Panc1 (cell line): Measurements from ENCODE around the gene SRC. TPM values are rescaled to one million over a fixed set of nuclear protein-coding genes. Genes with fewer than 3 reads are reported as not detected.

Experiments used
- ATAC-seq: fragments of 200-7000 bp; cut with Tn5 transposase; 2 replicates; pipeline ENCODE4 v1.9.1; 2020; ENCODE audit warnings: mild to moderate bottlenecking, moderate library complexity
- BruUV-seq: library from RNA; stranded (reverse); fragments of 400-500 nt; replicated peaks from 2 replicates; lab custom pipeline; 2021; lab: Mats Ljungman, UMichigan
- CTCF ChIA-PET: fragments of 300-600 bp; sonication (Branson Sonifier 250); formaldehyde crosslinking; loops from one replicate; lab custom pipeline; 2022; ENCODE audit warnings: antibody characterized with exemption; lab: Charles Lee
- POLR2A ChIA-PET: fragments of 300-600 bp; sonication (Branson Sonifier 250); formaldehyde crosslinking; loops from one replicate; lab custom pipeline; 2022; ENCODE audit warnings: antibody characterized with exemption; lab: Charles Lee
- DNase-seq: peaks from one replicate; pipeline ENCODE4 v3.0.0-alpha.2; 2010; ENCODE audit warnings: low read depth, low spot score
- H3K27ac ChIP-seq: 2 replicates; pipeline ENCODE4 v1.5.1; 2011; ENCODE audit warnings: mild to moderate bottlenecking, low read length, inconsistent platforms
- H3K27me3 ChIP-seq: fragments of 200-500 bp; sonication (Bioruptor generic); 2 replicates; pipeline ENCODE4 v1.6.0; 2014; ENCODE audit warnings: low read length, inconsistent platforms; ENCODE audit not compliant: control insufficient read depth, insufficient read depth
- H3K36me3 ChIP-seq: fragments of 200-500 bp; sonication (Bioruptor generic); 2 replicates; pipeline ENCODE4 v1.5.1; 2014; ENCODE audit warnings: inconsistent platforms, mild to moderate bottlenecking, low read length, moderate library complexity; ENCODE audit not compliant: control insufficient read depth, insufficient read depth
- H3K4me1 ChIP-seq: 2 replicates; pipeline ENCODE4 v1.5.1; 2011; ENCODE audit warnings: inconsistent platforms, mild to moderate bottlenecking, low read length, moderate library complexity; ENCODE audit not compliant: control insufficient read depth, insufficient read depth
- H3K4me3 ChIP-seq, 2 experiments: 2 replicates each; pipeline ENCODE4 v1.5.1; 2011 to 2012; ENCODE audit warnings: low read depth in 2 of 2, low read length in 2 of 2, mild to moderate bottlenecking in 2 of 2, inconsistent platforms in 1 of 2, moderate library complexity in 1 of 2
- H3K9me3 ChIP-seq: fragments of 200-500 bp; sonication (Bioruptor generic); 2 replicates; pipeline ENCODE4 v1.5.1; 2014; ENCODE audit warnings: low read depth, mild to moderate bottlenecking, inconsistent platforms, low read length, moderate library complexity; ENCODE audit not compliant: control insufficient read depth, insufficient read depth
- POLR2AphosphoS5 ChIP-seq: IDR thresholded peaks from 2 replicates; pipeline ENCODE4 v1.6.1; 2012; ENCODE audit warnings: mild to moderate bottlenecking, low read depth, low read length, moderate library complexity
- SIN3A ChIP-seq: IDR thresholded peaks from 2 replicates; pipeline ENCODE4 v1.6.1; 2012; ENCODE audit warnings: low read depth, mild to moderate bottlenecking, low read length, moderate library complexity, borderline replicate concordance; ENCODE audit not compliant: insufficient read depth
- TCF7L2 ChIP-seq: IDR thresholded peaks from 2 replicates; pipeline ENCODE4 v1.6.1; 2011; ENCODE audit warnings: mild to moderate bottlenecking, low read depth, low read length, inconsistent platforms
- in situ Hi-C: cut with HindIII; loops from 2 replicates; pipeline ENCODE4 v1.10.0; 2016; ENCODE audit warnings: low sequenced_read_pairs, low pct_unique_long_range_greater_than_20kb
- intact Hi-C: fragments of 100-400 bp; cut with micrococcal nuclease; formaldehyde crosslinking; loops from one replicate; pipeline ENCODE4 v1.10.0; 2022; ENCODE audit not compliant: unreplicated experiment
- total RNA-seq: library from RNA; stranded (reverse); gene quantifications from one replicate; pipeline ENCODE4 v1.2.1, GENCODE V29; 2021; ENCODE audit not compliant: unreplicated experiment
- TF ChIP-seq, protein P1 (sequence below), 2 experiments: IDR thresholded peaks; 2 replicates each; pipeline ENCODE4 v1.6.1; 2011 to 2012; ENCODE audit warnings: low read depth in 2 of 2, control low read depth in 1 of 2, low read length in 1 of 2, mild to moderate bottlenecking in 1 of 2, moderate library complexity in 1 of 2; ENCODE audit not compliant: insufficient read depth in 1 of 2
- TF ChIP-seq, protein P2 (sequence below): fragments of 450-650 bp; IDR thresholded peaks from 2 replicates; pipeline ENCODE4 v1.5.1; 2017; ENCODE audit warnings: mild to moderate bottlenecking

Gene SRC
- total RNA-seq, 1 experiment from 2014 or later, result 24.9 TPM

- ChIA-PET CTCF (no interaction called here), POLR2A (no interaction called here)
- in situ Hi-C loops (no loop called here), intact Hi-C loops (no loop called here)
- H3K36me3 ChIP-seq, result no peaks in the 10 kb centered on the region
- no peak overlapping the region for H3K27ac ChIP-seq
- no peak for ATAC-seq
- H3K9me3 ChIP-seq, result no peaks in the 10 kb centered on the region
- TF ChIP-seq, protein P1, sequence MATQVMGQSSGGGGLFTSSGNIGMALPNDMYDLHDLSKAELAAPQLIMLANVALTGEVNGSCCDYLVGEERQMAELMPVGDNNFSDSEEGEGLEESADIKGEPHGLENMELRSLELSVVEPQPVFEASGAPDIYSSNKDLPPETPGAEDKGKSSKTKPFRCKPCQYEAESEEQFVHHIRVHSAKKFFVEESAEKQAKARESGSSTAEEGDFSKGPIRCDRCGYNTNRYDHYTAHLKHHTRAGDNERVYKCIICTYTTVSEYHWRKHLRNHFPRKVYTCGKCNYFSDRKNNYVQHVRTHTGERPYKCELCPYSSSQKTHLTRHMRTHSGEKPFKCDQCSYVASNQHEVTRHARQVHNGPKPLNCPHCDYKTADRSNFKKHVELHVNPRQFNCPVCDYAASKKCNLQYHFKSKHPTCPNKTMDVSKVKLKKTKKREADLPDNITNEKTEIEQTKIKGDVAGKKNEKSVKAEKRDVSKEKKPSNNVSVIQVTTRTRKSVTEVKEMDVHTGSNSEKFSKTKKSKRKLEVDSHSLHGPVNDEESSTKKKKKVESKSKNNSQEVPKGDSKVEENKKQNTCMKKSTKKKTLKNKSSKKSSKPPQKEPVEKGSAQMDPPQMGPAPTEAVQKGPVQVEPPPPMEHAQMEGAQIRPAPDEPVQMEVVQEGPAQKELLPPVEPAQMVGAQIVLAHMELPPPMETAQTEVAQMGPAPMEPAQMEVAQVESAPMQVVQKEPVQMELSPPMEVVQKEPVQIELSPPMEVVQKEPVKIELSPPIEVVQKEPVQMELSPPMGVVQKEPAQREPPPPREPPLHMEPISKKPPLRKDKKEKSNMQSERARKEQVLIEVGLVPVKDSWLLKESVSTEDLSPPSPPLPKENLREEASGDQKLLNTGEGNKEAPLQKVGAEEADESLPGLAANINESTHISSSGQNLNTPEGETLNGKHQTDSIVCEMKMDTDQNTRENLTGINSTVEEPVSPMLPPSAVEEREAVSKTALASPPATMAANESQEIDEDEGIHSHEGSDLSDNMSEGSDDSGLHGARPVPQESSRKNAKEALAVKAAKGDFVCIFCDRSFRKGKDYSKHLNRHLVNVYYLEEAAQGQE (IDR thresholded peaks at IDR 0.05; ENCODE audit: insufficient read depth in 1 of 2, low read depth in 2 of 2, low read length in 1 of 2), result no peak
- TF ChIP-seq, protein P2, sequence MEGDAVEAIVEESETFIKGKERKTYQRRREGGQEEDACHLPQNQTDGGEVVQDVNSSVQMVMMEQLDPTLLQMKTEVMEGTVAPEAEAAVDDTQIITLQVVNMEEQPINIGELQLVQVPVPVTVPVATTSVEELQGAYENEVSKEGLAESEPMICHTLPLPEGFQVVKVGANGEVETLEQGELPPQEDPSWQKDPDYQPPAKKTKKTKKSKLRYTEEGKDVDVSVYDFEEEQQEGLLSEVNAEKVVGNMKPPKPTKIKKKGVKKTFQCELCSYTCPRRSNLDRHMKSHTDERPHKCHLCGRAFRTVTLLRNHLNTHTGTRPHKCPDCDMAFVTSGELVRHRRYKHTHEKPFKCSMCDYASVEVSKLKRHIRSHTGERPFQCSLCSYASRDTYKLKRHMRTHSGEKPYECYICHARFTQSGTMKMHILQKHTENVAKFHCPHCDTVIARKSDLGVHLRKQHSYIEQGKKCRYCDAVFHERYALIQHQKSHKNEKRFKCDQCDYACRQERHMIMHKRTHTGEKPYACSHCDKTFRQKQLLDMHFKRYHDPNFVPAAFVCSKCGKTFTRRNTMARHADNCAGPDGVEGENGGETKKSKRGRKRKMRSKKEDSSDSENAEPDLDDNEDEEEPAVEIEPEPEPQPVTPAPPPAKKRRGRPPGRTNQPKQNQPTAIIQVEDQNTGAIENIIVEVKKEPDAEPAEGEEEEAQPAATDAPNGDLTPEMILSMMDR, result no peak
- TF ChIP-seq POLR2AphosphoS5 (no peak), SIN3A (no peak), TCF7L2 (no peak)
- no peak overlapping the region for H3K4me3 ChIP-seq
- peaks cover 7% of the 10 kb centered on the region for H3K4me1 ChIP-seq
- BruUV-seq, result no TSS peak
- no peak for DNase-seq
- H3K27me3 ChIP-seq, result no peaks in the 10 kb centered on the region
These were observed 12.7 kb upstream of the SRC start for GRCh38 chr20:37333130-37333847.

GRCh38 chr20:37333848-37334318 is 12.1 kb upstream of the SRC start:
- Histone ChIP-seq H3K27me3 (no peaks in the 10 kb centered on the region), H3K4me1 (peaks cover 7% of the 10 kb centered on the region), H3K9me3 (no peaks in the 10 kb centered on the region), H3K36me3 (no peaks in the 10 kb centered on the region), H3K4me3 (no peak overlapping the region), H3K27ac (no peak overlapping the region)
- intact Hi-C loops, result no loop called here
- ATAC-seq (no peak), DNase-seq (no peak)
- in situ Hi-C loops, result no loop called here
- TF ChIP-seq SIN3A, result no peak
- BruUV-seq, result no TSS peak
- POLR2A ChIA-PET, result no interaction called here
- CTCF ChIA-PET, result no interaction called here

GRCh38 chr20:37334450-37334849 is 11.5 kb upstream of the SRC start:
- no peak overlapping the region for H3K4me3 ChIP-seq
- H3K27me3 ChIP-seq, result no peaks in the 10 kb centered on the region
- no peaks in the 10 kb centered on the region for H3K9me3 ChIP-seq
- in situ Hi-C loops (no loop called here), intact Hi-C loops (no loop called here)
- peaks cover 7% of the 10 kb centered on the region for H3K4me1 ChIP-seq
- ChIA-PET POLR2A (no interaction called here), CTCF (interaction anchor here (0.6 kb wide), 2 partner anchors 65 to 1897 kb away, joined by 3 to 4 read pairs; no protein-coding TSS in a partner anchor)
- ATAC-seq (no peak), DNase-seq (no peak)
- TF ChIP-seq SIN3A (no peak), TCF7L2 (no peak), POLR2AphosphoS5 (no peak)
- TF ChIP-seq, protein P2, result no peak
- TF ChIP-seq, protein P1 (IDR thresholded peaks at IDR 0.05; ENCODE audit: insufficient read depth in 1 of 2, low read depth in 2 of 2, low read length in 1 of 2), result no peak
- no TSS peak for BruUV-seq
- no peak overlapping the region for H3K27ac ChIP-seq
- H3K36me3 ChIP-seq, result no peaks in the 10 kb centered on the region
